Prostate gland (tissue), 2 donors: Measurements from ENCODE around the gene KIF12.

Experiments
- POLR2A ChIP-seq: fragments of 450-650 bp; IDR thresholded peaks from one replicate; pipeline ENCODE4 v1.6.1; 2016; ENCODE audit warnings: antibody characterized with exemption, mild to moderate bottlenecking
- POLR2AphosphoS5 ChIP-seq: sonication (generic); formaldehyde crosslinking; IDR thresholded peaks from one replicate; pipeline ENCODE4 v1.6.1; 2017; ENCODE audit warnings: antibody characterized with exemption
- TF ChIP-seq, protein P1 (sequence below), 4 experiments: fragments of 200-600 bp in 2 of 4; fragments of 450-650 bp in 2 of 4; sonication (generic) in 2 of 4; IDR thresholded peaks; 1 replicate in 3 of 4; 2 replicates in 1 of 4; pipeline ENCODE4 v1.5.1; 2016 to 2019; ENCODE audit warnings: antibody characterized with exemption in 4 of 4, mild to moderate bottlenecking in 2 of 4, moderate library complexity in 2 of 4

DNA sequence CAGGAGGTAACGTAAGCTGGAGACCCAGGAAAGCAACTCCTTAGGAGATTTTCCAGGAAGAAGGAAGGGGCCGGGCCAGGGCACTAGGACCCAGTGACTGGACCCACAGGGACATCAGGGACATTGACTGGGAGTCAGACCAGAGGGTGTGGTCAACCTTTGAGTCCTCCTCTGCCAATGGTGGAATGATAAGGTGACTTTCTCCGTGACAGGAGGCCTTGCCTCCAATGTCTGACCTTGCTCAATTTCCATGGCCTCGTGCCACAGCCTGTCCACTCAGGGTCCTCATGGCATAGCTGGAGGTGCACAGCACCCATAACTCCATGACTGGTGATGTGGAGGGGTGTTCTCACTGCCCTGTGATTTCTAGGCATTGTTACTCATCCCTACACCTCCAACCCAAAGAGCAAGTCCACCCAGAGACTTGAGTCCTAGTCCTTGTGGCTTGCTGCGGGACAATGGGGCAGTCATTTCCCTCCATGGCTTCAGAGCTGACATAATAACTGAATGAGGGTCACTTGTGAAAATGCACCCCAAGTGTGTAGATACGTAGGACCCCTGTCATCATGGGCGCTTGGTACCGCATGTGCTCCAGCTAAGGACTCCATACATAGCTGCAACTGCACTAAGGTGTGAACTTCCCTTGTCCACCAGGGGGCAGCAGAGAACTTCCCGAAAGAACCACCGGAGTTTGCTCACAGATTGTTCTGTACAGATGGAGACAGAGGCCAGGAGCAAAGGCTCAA lies 16.9 kb downstream of the KIF12 start:
- TF ChIP-seq, protein P1, sequence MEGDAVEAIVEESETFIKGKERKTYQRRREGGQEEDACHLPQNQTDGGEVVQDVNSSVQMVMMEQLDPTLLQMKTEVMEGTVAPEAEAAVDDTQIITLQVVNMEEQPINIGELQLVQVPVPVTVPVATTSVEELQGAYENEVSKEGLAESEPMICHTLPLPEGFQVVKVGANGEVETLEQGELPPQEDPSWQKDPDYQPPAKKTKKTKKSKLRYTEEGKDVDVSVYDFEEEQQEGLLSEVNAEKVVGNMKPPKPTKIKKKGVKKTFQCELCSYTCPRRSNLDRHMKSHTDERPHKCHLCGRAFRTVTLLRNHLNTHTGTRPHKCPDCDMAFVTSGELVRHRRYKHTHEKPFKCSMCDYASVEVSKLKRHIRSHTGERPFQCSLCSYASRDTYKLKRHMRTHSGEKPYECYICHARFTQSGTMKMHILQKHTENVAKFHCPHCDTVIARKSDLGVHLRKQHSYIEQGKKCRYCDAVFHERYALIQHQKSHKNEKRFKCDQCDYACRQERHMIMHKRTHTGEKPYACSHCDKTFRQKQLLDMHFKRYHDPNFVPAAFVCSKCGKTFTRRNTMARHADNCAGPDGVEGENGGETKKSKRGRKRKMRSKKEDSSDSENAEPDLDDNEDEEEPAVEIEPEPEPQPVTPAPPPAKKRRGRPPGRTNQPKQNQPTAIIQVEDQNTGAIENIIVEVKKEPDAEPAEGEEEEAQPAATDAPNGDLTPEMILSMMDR (IDR thresholded peaks at IDR 0.05), result peak; percentile 93 to 96 (median 94)
- TF ChIP-seq POLR2A, result no peak
- peak; percentile 85 for TF ChIP-seq POLR2AphosphoS5
